Hepatocyte (in vitro differentiated cells): Measurements from ENCODE around the gene NOP53.
"Not testable (repeated sequence)": the region's sequence is repeated elsewhere in the genome, so short reads cannot be mapped to it uniquely, and the experiment has no call there.

Experiments
- CTCF ChIP-seq: fragments of 200-600 bp; sonication (generic); IDR thresholded peaks from 2 replicates; pipeline ENCODE4 v1.5.1; 2016; ENCODE audit warnings: antibody characterized with exemption, mild to moderate bottlenecking; ENCODE audit not compliant: poor library complexity
- EZH2phosphoT487 ChIP-seq: fragments of 200-600 bp; sonication (generic); IDR thresholded peaks from one replicate; pipeline ENCODE4 v1.6.1; 2018; ENCODE audit warnings: antibody characterized with exemption, mild to moderate bottlenecking, low read depth, moderate library complexity; ENCODE audit not compliant: unreplicated experiment, severe bottlenecking

GRCh38 chr19:47777245-47778048 lies 32.1 kb downstream of the NOP53 start:
- TF ChIP-seq CTCF, EZH2phosphoT487: not testable (repeated sequence)
